Left lung (tissue), 10 donors: Measurements from ENCODE around the gene DCAF10. TPM values are rescaled to one million over a fixed set of nuclear protein-coding genes. Genes with fewer than 3 reads are reported as not detected.

Experiments
- ATAC-seq: fragments of 200-7000 bp; cut with Tn5 transposase; one replicate; pipeline ENCODE4 v1.9.1; 2020; ENCODE audit warnings: moderate library complexity
- DNase-seq, 4 donors: peaks; one replicate each; pipeline ENCODE4 v3.0.0-alpha.2; 2013 to 2020
- H3K27ac ChIP-seq, 2 donors: fragments of 200-600 bp; sonication (generic) in 1 of 2; one replicate each; pipeline versions ENCODE4 v1.5.0 to v1.8.0; 2020 to 2021
- H3K27me3 ChIP-seq, 2 donors: fragments of 200-600 bp; sonication (generic) in 1 of 2; one replicate each; pipeline versions ENCODE4 v1.5.0 to v1.8.0; 2020 to 2021
- H3K36me3 ChIP-seq, 2 donors: fragments of 200-600 bp; sonication (generic) in 1 of 2; one replicate each; pipeline versions ENCODE4 v1.5.0 to v1.8.0; 2020 to 2021
- H3K4me1 ChIP-seq, 2 donors: fragments of 200-600 bp; one replicate each; pipeline ENCODE4 v1.8.0; 2021
- H3K4me3 ChIP-seq, 2 donors: fragments of 200-600 bp; sonication (generic) in 1 of 2; one replicate each; pipeline versions ENCODE4 v1.5.0 to v1.8.0; 2020 to 2021; ENCODE audit warnings: mild to moderate bottlenecking in 1 of 2
- H3K9me3 ChIP-seq, 2 donors: fragments of 200-600 bp; sonication (generic) in 1 of 2; one replicate each; pipeline versions ENCODE4 v1.5.0 to v1.8.0; 2020 to 2021
- intact Hi-C, 2 donors: fragments of 100-400 bp; cut with DNase I; formaldehyde crosslinking; loops; one replicate each; pipeline versions ENCODE4 v1.11.2 to v1.14.2; 2022
- polyA plus RNA-seq, 6 donors: library from polyadenylated mRNA; unstranded; fragments of 120-200 nt; gene quantifications; one replicate each; pipeline ENCODE4 v1.2.1, GENCODE V29; 2013; ENCODE audit not compliant: insufficient read length in 6 of 6
- total RNA-seq, 2 donors: library from RNA; stranded (reverse); fragmentation: NEBNext Ultra II Directional; extraction: Animal tissue kit (Norgen Biotek cat#: 25700); gene quantifications; one replicate each; pipeline ENCODE4 v1.2.1, GENCODE V29; 2021
- TF ChIP-seq, protein P1 (sequence below), 2 donors: fragments of 200-600 bp; sonication (generic) in 1 of 2; IDR thresholded peaks; one replicate each; pipeline versions ENCODE4 v1.5.0 to v1.8.0; 2021; ENCODE audit warnings: antibody characterized with exemption in 2 of 2
- donor health status: DM: no; HTN: yes; CAD: no.
- donor health status: DM: no; HTN: no; CAD: no.

DCAF10 gene
- total and polyA plus RNA-seq, 8 donors: 24.8 to 37.3 (median 31.0) TPM

DNA sequence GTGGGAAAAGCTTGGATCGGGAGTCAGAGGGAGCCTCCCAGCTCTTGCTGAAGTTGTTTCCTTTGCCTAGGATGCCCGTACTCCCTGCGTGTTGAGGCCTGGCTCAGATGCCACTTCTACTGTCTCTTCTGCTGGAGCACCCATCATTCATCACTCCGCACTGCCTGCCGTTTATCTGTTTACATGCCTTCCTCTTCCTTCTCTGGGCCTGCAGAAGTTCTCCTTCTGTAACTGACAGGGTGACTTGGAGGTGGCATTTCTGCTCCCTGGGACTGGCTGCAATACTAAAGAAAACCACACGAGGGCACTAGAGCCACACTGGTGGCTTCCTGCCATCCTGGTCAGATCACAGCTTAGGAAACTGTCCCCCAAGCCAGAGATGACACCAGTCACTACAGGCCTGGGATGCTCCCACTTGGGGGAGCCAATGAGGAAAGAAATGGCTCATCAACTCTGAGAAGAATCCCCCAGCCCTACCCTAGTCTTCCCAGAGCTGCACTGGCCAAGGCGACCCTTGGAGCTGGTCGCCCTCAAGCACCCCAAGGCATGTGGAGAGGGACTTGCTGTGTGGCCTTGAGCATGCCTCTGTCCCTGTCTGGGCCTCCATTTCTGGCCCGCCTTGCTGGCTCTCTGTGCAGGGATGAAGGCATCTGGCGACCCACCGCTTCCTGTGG, 113.0 kb downstream of the DCAF10 start:
- intact Hi-C loops: loop anchor here in 1 of 2 donors (10.0 kb wide), 2 partner anchors 171 to 451 kb away; no protein-coding TSS in a partner anchor
- TF ChIP-seq, protein P1, sequence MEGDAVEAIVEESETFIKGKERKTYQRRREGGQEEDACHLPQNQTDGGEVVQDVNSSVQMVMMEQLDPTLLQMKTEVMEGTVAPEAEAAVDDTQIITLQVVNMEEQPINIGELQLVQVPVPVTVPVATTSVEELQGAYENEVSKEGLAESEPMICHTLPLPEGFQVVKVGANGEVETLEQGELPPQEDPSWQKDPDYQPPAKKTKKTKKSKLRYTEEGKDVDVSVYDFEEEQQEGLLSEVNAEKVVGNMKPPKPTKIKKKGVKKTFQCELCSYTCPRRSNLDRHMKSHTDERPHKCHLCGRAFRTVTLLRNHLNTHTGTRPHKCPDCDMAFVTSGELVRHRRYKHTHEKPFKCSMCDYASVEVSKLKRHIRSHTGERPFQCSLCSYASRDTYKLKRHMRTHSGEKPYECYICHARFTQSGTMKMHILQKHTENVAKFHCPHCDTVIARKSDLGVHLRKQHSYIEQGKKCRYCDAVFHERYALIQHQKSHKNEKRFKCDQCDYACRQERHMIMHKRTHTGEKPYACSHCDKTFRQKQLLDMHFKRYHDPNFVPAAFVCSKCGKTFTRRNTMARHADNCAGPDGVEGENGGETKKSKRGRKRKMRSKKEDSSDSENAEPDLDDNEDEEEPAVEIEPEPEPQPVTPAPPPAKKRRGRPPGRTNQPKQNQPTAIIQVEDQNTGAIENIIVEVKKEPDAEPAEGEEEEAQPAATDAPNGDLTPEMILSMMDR (IDR thresholded peaks at IDR 0.05): peak; percentile 97 to 98
- Histone ChIP-seq H3K9me3 (no peaks in the 10 kb centered on the region), H3K27me3 (no peaks in the 10 kb centered on the region), H3K4me3 (no peak overlapping the region), H3K36me3 (peaks cover 0 to 6% of the 10 kb centered on the region in 2 donors), H3K4me1 (peaks cover 5 to 44% of the 10 kb centered on the region in 2 donors), H3K27ac (no peak overlapping the region)
- ATAC-seq (peak; percentile 87), DNase-seq (peak in 3 of 4 donors; percentile 76 to 87 (median 77))

DNA sequence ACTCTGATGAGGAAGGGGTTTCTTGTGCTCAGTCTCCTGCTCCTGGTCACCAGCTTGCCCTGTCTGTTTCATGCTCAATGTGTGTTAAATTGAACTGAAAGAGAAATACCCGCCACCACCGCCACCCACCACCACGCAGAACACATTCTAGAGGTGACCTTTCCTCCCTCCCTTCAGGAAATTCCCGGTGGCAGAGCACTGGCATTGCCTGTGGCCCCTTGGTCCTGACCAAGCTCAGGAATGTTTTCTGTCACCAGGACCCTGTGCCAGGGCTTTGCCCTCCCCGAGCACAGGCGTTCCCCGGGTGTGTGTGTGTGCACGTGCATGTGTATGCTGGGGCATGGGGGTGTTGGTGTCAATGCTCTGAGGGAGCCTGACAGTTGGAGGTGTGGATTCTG, 113.6 kb downstream of the DCAF10 start:
- Histone ChIP-seq H3K27ac (no peak overlapping the region), H3K4me1 (peaks cover 5 to 39% of the 10 kb centered on the region in 2 donors), H3K27me3 (no peaks in the 10 kb centered on the region), H3K4me3 (no peak overlapping the region), H3K9me3 (no peaks in the 10 kb centered on the region), H3K36me3 (peaks cover 0 to 6% of the 10 kb centered on the region in 2 donors)
- TF ChIP-seq, protein P1 (IDR thresholded peaks at IDR 0.05): no peak
- DNase-seq (no peak), ATAC-seq (no peak)
- intact Hi-C loops: loop anchor here in 1 of 2 donors (10.0 kb wide), 2 partner anchors 171 to 451 kb away; no protein-coding TSS in a partner anchor

DNA sequence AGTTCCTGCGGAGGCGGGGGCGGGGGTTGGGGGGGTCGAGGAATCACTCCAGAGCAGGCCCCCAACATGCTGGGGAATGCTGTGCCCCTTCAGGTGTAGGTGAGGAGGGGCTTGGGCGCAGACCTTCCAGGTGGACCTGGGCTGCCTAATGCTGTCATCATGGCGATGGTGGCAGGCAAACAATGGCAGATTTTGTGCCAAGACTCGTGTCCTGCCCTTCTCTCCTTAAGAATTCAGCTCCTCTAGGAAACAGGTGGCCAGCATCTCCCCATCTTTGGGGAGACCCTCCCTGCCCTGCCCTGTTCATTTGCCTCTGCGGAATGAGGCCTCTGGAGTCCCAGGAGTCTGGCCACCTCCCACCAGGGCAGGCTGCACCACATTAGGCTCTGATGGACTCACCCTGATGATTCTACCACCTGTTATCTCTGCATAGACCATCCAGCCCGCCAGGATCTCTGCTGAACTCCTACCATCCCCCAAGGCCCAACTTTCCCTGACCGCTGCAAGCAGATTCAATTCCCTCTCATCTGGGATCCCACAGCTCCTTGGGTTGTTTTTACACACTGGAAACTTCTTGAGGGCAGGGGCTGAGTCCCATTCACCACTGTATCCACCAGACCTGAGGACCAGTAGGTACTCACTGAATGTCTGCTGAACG, 114.2 kb downstream of the DCAF10 start:
- no peaks in the 10 kb centered on the region for H3K27me3 ChIP-seq
- ATAC-seq: no peak
- no peak overlapping the region for H3K4me3 ChIP-seq
- TF ChIP-seq, protein P1 (IDR thresholded peaks at IDR 0.05): no peak
- H3K36me3 ChIP-seq: peaks cover 0 to 6% of the 10 kb centered on the region in 2 donors
- intact Hi-C loops: loop anchor here in 1 of 2 donors (5.0 to 10.0 kb wide), 3 partner anchors 170 to 450 kb away; no protein-coding TSS in a partner anchor
- H3K9me3 ChIP-seq: no peaks in the 10 kb centered on the region
- no peak overlapping the region for H3K27ac ChIP-seq
- DNase-seq: no peak
- H3K4me1 ChIP-seq: peaks cover 5 to 32% of the 10 kb centered on the region in 2 donors

DNA sequence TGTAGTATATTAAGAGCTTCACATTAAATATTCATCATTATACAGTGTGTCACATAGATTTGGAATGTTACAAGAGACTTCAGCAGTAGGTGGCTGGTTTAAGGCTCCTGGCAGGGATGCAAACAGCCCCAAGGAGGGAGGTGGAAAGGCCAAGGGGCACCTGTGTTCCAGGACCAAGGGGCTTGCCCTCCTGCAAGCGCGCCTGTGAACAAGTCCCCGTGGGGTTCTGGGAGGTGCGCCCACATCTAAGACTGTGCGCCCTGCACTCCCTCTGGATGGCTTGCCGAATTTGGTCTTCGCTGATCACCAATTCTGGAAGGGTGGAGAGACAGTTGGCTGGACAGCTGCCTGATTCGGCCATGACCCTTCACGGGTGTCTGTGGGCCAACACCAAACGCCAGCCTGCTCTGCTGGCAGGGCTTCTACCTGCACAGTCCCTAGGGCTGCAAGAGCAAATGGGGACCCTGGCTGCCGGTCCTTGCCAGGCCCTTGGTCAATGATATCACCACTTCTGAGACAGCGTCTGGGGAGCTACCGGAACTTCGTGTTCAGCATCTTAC, 115.4 kb downstream of the DCAF10 start:
- Histone ChIP-seq H3K27me3 (no peaks in the 10 kb centered on the region), H3K9me3 (no peaks in the 10 kb centered on the region), H3K36me3 (peaks cover 0 to 6% of the 10 kb centered on the region in 2 donors), H3K4me1 (peaks cover 5 to 31% of the 10 kb centered on the region in 2 donors), H3K4me3 (no peak overlapping the region), H3K27ac (peak overlapping the region; percentile 66 to 85)
- TF ChIP-seq, protein P1 (IDR thresholded peaks at IDR 0.05): no peak
- intact Hi-C loops: loop anchor here in 1 of 2 donors (5.0 to 10.0 kb wide), 3 partner anchors 169 to 449 kb away; no protein-coding TSS in a partner anchor
- DNase-seq (no peak), ATAC-seq (no peak)
